Measurements from ENCODE around the gene CNPY1.

The CNPY1 gene

GRCh38 chr7:155489158-155489840, 57.1 kb downstream of the CNPY1 start:
- no peak for DNase-seq (ENCODE audit: low read depth)

DNA sequence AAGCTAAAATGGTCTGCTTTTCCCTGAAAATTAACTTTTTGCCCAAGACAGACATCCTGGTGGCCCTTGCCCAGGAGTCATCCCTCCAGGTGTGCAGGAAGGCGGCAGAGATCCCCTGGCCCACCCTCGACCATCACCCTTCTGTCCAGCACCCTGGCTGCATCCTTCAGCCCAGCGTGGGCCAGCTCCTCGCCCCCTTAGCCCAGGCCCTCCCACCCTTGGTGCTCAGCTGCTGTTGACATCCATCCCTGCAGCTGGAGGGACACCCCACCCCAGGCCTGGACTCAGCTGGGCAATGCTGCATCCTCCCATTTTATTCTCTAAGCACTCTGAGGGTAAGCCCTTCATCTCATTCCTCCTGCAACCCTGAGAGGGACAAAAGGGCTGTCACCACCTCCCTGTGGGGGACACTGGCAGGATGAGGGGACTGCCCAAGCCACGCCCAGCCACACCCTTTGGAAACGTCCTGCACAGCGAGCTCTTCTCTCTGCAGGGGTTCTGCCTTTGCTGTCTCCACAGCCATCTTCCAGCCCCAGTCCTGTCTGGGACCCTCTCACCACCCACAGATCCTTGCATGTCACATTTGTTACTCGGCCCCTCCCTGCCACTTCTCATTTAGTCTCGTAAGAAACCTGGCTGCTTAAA, 57.8 kb downstream of the CNPY1 start:
- DNase-seq (ENCODE audit: low read depth), result no peak

- no peak for DNase-seq (ENCODE audit: low read depth)
These were observed 58.6 kb downstream of the CNPY1 start for GRCh38 chr7:155487509-155488482.

GRCh38 chr7:155486783-155487508, 59.4 kb downstream of the CNPY1 start:
- no peak for DNase-seq (ENCODE audit: low read depth)

DNA sequence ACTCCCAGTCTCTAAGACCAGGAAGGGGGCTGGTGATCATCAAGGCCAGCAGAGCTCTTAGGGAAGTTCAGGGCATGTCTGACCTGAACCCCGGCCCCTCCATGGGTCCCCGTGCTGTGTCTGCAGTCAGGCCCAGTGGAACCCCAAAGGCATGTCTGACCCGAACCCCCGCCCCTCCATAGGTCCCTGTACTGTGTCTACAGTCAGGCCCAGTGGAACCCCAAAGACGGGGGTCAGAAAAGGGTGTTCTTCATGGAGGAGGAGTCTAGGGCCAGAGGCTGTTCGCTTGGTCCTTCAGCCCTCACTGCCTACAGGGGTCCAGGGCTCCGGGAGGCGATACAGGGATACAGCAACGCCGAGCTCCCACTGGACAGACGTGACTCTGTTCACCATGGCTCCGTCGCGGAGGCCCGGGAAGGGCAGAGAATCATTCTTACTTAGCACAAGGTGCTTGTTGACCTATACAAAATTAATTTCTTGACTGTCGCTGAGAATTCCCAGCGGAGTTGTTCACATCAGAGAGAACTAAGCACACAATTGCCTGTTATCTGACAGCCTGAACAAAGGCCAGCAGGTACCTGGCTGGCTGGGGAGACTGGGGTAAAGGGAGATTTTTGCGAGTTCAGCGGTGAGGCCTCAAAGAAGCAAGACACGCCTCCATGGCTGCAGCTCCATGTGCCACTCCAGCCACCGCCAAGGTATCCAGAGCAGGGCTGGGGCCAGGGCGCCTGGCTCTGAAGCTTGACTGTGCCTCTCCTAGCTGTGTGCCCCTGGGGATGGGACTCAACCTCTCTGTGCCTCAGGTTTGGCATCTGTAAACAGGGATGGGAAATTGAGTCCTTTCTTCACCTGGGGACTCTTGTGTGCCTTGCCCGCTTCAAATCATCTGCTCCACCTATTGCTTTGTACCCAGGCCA, 61.6 kb downstream of the CNPY1 start:
- no peak for DNase-seq (ENCODE audit: low read depth)

- DNase-seq (ENCODE audit: low read depth), result no peak
These were observed 62.5 kb downstream of the CNPY1 start for GRCh38 chr7:155483868-155484325.

GRCh38 chr7:155483245-155483644, 63.1 kb downstream of the CNPY1 start:
- DNase-seq (ENCODE audit: low read depth), result no peak

DNA sequence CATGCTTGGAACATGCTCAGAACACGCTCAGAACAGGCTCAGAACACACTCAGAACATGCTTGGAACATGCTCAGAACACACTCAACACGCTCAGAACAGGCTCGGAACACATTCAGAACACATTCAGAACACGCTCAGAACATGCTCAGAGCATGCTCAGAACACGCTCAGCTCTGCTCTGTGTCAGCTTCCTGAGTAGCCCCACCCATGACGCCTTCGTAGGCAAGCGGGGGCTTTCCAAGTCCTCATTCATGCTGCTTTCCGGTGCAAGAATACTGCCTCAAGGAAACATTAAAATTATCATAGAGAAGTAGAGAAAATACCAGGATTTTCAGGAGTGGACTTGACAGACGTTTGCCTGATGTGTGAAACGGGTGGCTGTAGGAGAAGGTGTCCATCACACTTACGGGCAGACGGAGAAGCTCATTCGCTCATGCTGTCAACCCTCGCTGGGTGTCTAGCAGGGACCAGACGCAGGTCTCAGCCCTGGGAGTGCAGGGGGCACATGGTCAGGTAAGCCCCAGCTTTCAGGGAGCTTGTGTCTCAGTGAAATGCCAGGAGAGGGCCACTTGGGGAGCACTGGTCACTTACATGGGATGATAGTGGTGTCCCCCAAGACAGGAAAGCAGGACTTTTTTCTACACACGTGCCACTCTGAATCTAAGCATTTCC, 63.7 kb downstream of the CNPY1 start:
- no peak for DNase-seq (ENCODE audit: low read depth)

DNA sequence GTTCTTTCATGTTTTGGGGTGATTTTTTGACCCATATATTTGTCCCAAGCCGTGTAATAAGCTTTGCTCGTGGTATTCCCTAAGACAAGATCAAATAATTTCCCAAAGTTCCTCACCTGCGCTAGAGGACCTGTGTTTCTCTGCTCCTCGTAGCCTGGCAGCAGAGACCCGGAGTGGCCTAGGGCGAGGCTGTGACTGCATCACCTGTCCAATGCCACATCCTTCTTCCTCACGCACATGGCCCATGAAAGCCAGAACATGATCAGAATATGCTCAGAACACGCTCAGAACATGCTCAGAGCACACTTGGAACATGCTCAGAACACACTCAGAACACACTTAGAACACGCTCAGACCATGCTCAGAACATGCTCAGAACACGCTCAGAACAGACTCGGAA, 64.6 kb downstream of the CNPY1 start:
- DNase-seq (ENCODE audit: low read depth), result no peak

- DNase-seq (ENCODE audit: low read depth), result no peak
These were observed 68.9 kb downstream of the CNPY1 start for GRCh38 chr7:155477476-155477875.

- DNase-seq (ENCODE audit: low read depth), result no peak
These were observed 74.6 kb downstream of the CNPY1 start for GRCh38 chr7:155471718-155472117.

DNA sequence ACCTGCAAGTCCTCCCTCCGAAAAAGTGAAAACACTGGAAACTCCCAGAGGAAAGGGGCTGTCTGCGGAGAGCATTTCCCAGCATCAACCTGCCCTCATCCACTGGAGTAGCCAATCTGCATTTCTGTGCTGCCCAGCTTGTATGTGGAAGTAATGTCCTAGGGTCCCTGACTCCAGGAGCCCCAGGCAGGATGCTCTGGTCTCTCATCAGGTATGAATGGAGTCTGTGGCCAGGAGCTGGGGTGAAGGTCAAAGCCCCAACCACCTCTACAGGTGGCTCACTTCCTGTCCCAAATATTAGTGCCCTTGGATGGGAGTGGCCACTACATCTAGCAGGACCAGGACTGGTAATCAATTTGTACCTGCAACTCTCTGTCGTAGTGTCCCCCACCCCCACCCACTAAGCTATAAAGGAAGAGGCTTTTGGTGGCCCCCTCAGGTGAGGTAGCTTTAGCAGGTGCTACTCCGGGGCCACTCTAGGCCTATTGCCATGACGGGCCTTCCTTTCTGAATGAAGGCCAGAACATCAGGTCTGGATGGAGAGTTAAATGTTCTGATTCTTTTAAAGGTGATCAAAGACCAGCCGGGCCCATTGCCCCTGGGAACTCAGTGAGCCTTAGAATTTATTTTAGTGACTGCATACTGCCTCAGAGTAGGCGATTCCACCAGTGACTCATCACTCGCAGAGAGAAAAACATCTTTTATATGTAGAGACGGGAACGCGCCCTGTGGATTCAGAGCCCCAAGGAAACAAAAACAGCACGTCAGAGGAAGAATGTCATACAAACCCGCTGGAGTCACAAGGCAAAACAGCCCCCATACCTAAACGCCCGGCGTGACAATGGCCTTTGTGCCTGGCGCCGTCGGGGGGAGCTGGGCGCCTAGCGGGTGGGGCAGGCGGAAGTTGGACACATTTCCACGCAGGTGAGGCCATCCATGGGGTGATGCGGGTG, 75.4 kb downstream of the CNPY1 start:
- no peak for DNase-seq (ENCODE audit: low read depth)

- DNase-seq (ENCODE audit: low read depth), result no peak
These were observed 76.2 kb downstream of the CNPY1 start for GRCh38 chr7:155470186-155470487.

DNA sequence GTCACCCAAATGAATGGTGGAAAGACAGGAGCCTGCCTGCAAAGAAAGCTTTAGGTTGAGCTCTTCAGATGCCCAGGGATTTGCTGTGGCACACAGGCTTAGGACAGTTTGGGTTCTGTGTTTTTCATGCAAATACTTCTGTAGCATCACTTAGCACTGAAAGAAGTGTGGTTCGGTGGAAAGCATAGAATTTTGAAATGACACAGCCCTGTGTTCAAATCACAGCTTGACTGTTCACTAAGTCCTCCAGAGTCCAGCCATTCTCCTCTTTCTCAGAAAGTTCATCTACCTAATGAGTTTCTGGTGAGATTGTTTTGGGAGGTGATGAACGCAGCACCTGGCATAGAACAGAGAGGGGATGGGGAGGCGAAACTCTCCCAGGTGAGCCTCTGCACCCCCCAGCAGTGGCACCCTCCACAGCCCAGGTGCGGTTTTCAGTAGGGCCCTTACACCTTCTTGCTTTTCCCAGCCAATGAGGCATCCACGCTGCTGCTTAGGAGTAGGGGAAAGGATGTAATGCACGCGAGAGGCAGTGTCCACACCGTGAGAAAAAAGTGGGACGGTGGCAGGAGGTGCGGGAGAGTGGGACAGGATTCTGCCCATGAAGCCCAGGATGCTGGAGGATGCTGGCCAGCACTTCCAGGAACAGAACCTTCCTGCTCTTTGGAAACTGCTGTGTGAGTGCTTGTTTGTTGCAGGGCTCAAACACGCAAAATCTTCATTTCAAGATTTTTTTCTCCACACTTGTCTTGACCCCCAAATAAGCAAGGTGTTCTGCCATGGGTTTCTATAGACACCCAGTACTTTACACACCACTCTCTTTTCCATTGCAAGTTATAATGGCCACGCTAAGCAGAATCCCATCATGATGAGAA, 76.8 kb downstream of the CNPY1 start:
- DNase-seq (ENCODE audit: low read depth), result no peak

DNA sequence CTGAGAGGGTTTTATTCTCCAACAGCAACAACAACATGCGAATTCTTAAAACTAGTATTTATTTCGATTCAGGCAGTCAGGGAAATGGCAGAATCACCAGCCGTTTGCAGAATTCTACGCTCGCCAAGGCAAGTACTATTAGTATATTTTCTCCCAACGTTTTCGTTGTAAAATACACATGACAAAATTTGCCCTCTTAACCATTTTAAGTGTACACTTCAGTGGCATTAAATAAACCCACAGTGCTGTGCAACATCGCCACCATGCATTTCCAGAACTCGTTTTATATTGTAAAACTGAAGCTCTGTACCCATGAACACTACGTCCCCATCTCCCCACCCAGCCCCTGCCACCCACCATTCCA, 77.6 kb downstream of the CNPY1 start:
- no peak for DNase-seq (ENCODE audit: low read depth)

- DNase-seq (ENCODE audit: low read depth), result no peak
These were observed 78.2 kb downstream of the CNPY1 start for GRCh38 chr7:155467846-155468784.

Measured in stimulated activated CD4-positive, alpha-beta T cell treated with anti-CD3 and anti-CD28 coated beads, Interleukin-2, amount 100 ng/mL, for 4 hours (primary cell).